Large intestine (tissue), 3 donors: ENCODE data around the gene ZBTB1. TPM values are rescaled to one million over a fixed set of nuclear protein-coding genes. Genes with fewer than 3 reads are reported as not detected.

ENCODE experiments used
- DNase-seq, 2 donors: peaks; one replicate each; pipeline versions ENCODE4 v3.0.0 to v3.0.0-alpha.2; 2013
- H3K27ac ChIP-seq: one replicate; pipeline ENCODE4 v1.5.1; 2013; ENCODE audit warnings: low read length
- H3K27me3 ChIP-seq: 2 replicates; pipeline ENCODE4 v1.6.1; 2013; ENCODE audit warnings: low read length; ENCODE audit not compliant: control insufficient read depth, insufficient read depth
- H3K36me3 ChIP-seq: 2 replicates; pipeline ENCODE4 v1.6.1; 2013; ENCODE audit warnings: low read length; ENCODE audit not compliant: control insufficient read depth, insufficient read depth
- H3K4me1 ChIP-seq: one replicate; pipeline ENCODE4 v1.6.1; 2013; ENCODE audit warnings: low read length; ENCODE audit not compliant: control insufficient read depth, insufficient read depth
- H3K4me3 ChIP-seq: one replicate; pipeline ENCODE4 v1.5.1; 2013; ENCODE audit warnings: low read length
- H3K9me3 ChIP-seq: one replicate; pipeline ENCODE4 v1.6.1; 2013; ENCODE audit warnings: mild to moderate bottlenecking, low read depth, low read length, moderate library complexity; ENCODE audit not compliant: control insufficient read depth
- WGBS: methylation state at CpG from one replicate; pipeline ENCODE4 v1.1.5; 2013; ENCODE audit warnings: low lambda C conversion rate; ENCODE audit not compliant: insufficient coverage; 5-methylcytosine and 5-hydroxymethylcytosine counted together
- polyA plus RNA-seq: library from polyadenylated mRNA; unstranded; fragments of 120-200 nt; gene quantifications from one replicate; pipeline ENCODE4 v1.2.1, GENCODE V29; 2013

The ZBTB1 gene
- polyA plus RNA-seq, 1 donor: 43.4 TPM

DNA sequence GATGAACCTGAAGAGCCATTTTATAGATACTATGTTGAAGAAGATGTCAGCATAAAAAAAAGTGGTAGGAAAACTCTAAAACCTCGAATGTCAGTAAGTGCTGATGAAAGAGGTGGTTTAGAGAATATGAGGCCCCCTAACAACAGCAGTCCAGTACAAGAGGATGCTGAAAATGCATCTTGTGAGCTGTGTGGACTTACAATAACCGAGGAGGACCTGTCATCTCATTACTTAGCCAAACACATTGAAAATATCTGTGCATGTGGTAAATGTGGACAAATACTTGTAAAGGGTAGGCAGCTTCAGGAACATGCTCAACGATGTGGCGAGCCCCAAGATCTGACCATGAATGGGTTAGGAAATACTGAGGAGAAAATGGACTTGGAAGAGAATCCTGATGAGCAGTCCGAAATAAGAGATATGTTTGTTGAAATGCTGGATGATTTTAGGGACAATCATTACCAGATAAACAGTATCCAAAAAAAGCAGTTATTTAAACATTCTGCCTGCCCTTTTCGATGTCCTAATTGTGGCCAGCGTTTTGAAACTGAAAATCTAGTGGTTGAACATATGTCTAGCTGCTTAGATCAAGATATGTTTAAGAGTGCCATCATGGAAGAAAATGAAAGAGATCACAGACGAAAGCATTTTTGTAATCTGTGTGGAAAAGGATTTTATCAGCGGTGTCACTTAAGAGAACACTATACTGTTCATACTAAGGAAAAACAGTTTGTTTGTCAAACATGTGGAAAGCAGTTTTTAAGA lies 18.2 kb downstream of the ZBTB1 start:
- Histone ChIP-seq H3K36me3 (peaks cover 19% of the 10 kb centered on the region), H3K4me1 (no peaks in the 10 kb centered on the region), H3K4me3 (no peak overlapping the region), H3K27me3 (no peaks in the 10 kb centered on the region), H3K9me3 (no peaks in the 10 kb centered on the region), H3K27ac (no peak overlapping the region)
- WGBS: 92% methylated on average over 2 of the region's 9 CpGs
- no peak for DNase-seq

DNA sequence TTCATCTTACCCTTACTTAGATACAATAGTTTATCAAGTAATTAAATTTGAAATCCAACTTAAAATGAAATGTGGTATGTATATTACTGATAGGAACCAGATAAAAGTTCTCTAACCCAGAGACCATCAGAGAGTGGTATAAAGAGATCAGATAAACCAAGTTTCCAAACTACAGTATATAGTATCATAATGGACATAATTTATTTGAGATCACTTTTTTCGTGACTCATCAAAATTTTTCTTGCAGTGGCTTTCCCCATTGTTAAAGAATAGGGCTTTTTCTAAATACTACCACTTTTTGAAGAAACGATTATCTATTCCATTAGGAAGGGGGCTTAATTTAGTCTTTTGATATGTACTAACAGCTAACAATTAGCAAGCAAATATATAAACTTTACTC lies 20.8 kb downstream of the ZBTB1 start:
- H3K4me1 ChIP-seq: no peaks in the 10 kb centered on the region
- no peaks in the 10 kb centered on the region for H3K27me3 ChIP-seq
- 82% methylated on average over 2 of the region's 2 CpGs for WGBS
- no peak overlapping the region for H3K27ac ChIP-seq
- H3K9me3 ChIP-seq: no peaks in the 10 kb centered on the region
- H3K36me3 ChIP-seq: peaks cover 19% of the 10 kb centered on the region
- H3K4me3 ChIP-seq: no peak overlapping the region
- no peak for DNase-seq

DNA sequence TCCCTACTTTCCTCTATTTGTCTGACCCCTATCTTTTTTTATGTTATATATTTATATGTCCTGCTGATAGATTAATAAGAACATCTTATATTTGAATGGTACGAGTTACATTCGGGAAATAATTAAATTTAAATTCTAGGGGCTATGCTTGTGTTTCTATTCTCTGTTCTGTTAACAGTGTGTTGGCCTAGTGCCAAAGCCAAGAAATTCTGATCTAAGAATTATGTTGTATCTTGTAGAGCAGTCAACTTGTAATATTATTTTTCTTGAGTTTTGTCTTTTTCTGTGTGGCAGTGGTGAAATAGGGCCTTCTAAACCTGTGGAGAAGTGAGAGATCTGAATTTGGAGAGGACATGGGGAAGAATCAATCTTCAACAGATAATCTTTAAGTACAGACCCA lies 27.0 kb downstream of the ZBTB1 start:
- Histone ChIP-seq H3K4me1 (no peaks in the 10 kb centered on the region), H3K27me3 (no peaks in the 10 kb centered on the region), H3K4me3 (no peak overlapping the region), H3K9me3 (no peaks in the 10 kb centered on the region), H3K27ac (no peak overlapping the region), H3K36me3 (no peaks in the 10 kb centered on the region)
- WGBS: no CpG with 5 or more reads among the region's 2 CpGs
- no peak for DNase-seq

DNA sequence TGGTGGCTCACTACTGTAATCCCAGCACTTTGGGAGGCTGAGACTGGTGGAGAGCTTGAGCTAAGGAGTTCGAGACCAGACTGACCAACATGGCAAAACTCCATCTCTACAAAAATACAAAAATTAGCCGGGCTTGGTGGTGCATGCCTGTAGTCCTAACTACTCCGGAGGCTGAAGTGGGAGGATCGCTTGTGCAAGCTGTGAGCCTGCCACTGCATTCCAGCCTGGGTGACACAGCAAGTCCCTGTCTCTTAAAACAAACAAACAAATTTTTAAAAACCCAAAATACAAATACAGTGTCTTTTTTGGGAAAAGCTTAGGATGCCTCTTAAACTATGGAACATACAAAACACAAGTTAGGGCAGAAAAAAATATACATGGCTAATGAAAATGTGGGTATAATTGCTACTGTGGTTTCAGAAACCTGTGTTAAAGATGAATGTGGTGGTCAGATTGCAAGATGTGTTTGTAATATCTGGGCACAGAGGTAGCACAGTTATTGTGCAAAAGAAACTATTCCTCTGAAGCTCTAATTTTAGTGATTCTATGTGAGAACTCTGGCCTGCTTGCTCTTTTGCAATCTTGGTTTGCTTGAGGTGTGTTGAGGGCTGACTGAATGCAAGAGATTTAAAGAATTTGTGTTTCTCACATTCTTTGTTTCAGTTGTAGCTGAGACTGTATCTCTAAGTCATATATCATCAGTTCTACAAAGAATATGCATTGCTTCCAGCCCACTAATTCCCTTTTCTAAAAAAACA lies 32.1 kb downstream of the ZBTB1 start:
- peaks cover 11% of the 10 kb centered on the region for H3K27me3 ChIP-seq
- no peak overlapping the region for H3K27ac ChIP-seq
- no peak for DNase-seq
- no CpG with 5 or more reads among the region's 4 CpGs for WGBS
- H3K4me3 ChIP-seq: no peak overlapping the region
- H3K4me1 ChIP-seq: peaks cover 10% of the 10 kb centered on the region
- H3K9me3 ChIP-seq: peaks cover 11% of the 10 kb centered on the region
- H3K36me3 ChIP-seq: no peaks in the 10 kb centered on the region

DNA sequence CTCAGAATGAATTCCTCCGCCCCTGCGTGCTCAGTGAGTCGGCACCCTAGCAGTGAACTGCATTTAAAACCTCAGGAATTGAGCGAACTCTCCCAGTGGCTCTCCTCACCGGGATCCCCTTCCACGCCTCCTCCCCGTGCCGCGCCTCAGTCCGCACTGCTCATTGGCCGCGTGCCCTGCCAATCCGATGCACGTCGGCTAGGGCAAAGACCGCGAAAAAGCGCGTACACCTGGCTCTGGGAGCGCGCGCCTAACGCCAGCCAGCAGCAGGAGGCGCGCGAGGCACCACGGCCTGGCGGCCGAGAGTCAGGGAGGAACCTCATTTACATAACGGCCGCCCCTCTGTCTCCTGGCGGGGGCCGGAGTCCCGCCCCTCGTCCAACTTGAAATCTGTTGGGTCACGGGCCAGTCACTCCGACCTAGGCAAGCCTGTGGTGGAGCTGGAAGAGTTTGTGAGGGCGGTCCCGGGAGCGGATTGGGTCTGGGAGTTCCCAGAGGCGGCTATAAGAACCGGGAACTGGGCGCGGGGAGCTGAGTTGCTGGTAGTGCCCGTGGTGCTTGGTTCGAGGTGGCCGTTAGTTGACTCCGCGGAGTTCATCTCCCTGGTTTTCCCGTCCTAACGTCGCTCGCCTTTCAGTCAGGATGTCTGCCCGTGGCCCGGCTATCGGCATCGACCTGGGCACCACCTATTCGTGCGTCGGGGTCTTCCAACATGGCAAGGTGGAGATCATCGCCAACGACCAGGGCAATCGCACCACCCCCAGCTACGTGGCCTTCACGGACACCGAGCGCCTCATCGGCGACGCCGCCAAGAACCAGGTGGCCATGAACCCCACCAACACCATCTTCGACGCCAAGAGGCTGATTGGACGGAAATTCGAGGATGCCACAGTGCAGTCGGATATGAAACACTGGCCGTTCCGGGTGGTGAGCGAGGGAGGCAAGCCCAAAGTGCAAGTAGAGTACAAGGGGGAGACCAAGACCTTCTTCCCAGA lies 35.9 kb downstream of the ZBTB1 start, which contains the start of gene HSPA2:
Gene HSPA2, plus strand, starts transcription at position 534 of the 995 bp plus-strand sequence. Its CDS starts 109 bp downstream, at position 643.
- no peaks in the 10 kb centered on the region for H3K36me3 ChIP-seq
- peaks cover 15% of the 10 kb centered on the region for H3K4me1 ChIP-seq
- DNase-seq: peak; percentile 99 to 100
- peak within 1 kb of the TSS; percentile 95 for H3K27ac ChIP-seq
- H3K4me3 ChIP-seq: peak within 1 kb of the TSS; percentile 63
- no CpG with 5 or more reads among the region's 79 CpGs for WGBS
- H3K9me3 ChIP-seq: peaks cover 13% of the 10 kb centered on the region
- H3K27me3 ChIP-seq: peaks cover 26% of the 10 kb centered on the region

DNA sequence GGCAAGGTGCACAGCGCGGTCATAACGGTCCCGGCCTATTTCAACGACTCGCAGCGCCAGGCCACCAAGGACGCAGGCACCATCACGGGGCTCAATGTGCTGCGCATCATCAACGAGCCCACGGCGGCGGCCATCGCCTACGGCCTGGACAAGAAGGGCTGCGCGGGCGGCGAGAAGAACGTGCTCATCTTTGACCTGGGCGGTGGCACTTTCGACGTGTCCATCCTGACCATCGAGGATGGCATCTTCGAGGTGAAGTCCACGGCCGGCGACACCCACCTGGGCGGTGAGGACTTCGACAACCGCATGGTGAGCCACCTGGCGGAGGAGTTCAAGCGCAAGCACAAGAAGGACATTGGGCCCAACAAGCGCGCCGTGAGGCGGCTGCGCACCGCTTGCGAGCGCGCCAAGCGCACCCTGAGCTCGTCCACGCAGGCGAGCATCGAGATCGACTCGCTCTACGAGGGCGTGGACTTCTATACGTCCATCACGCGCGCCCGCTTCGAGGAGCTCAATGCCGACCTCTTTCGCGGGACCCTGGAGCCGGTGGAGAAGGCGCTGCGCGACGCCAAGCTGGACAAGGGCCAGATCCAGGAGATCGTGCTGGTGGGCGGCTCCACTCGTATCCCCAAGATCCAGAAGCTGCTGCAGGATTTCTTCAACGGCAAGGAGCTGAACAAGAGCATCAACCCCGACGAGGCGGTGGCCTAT lies 36.8 kb downstream of the ZBTB1 start:
- H3K4me1 ChIP-seq: peaks cover 15% of the 10 kb centered on the region
- peaks cover 26% of the 10 kb centered on the region for H3K27me3 ChIP-seq
- peak; percentile 58 to 67 for DNase-seq
- H3K4me3 ChIP-seq: peak overlapping the region; percentile 63
- no CpG with 5 or more reads among the region's 73 CpGs for WGBS
- no peaks in the 10 kb centered on the region for H3K36me3 ChIP-seq
- H3K27ac ChIP-seq: no peak overlapping the region
- H3K9me3 ChIP-seq: peaks cover 13% of the 10 kb centered on the region

DNA sequence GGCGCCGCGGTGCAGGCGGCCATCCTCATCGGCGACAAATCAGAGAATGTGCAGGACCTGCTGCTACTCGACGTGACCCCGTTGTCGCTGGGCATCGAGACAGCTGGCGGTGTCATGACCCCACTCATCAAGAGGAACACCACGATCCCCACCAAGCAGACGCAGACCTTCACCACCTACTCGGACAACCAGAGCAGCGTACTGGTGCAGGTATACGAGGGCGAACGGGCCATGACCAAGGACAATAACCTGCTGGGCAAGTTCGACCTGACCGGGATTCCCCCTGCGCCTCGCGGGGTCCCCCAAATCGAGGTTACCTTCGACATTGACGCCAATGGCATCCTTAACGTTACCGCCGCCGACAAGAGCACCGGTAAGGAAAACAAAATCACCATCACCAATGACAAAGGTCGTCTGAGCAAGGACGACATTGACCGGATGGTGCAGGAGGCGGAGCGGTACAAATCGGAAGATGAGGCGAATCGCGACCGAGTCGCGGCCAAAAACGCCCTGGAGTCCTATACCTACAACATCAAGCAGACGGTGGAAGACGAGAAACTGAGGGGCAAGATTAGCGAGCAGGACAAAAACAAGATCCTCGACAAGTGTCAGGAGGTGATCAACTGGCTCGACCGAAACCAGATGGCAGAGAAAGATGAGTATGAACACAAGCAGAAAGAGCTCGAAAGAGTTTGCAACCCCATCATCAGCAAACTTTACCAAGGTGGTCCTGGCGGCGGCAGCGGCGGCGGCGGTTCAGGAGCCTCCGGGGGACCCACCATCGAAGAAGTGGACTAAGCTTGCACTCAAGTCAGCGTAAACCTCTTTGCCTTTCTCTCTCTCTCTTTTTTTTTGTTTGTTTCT lies 37.6 kb downstream of the ZBTB1 start:
- Histone ChIP-seq H3K4me1 (peaks cover 15% of the 10 kb centered on the region), H3K9me3 (peaks cover 13% of the 10 kb centered on the region), H3K4me3 (peak overlapping the region; percentile 63), H3K27me3 (peaks cover 26% of the 10 kb centered on the region), H3K27ac (no peak overlapping the region), H3K36me3 (no peaks in the 10 kb centered on the region)
- peak in 1 of 2 donors; percentile 36 for DNase-seq
- no CpG with 5 or more reads among the region's 61 CpGs for WGBS

DNA sequence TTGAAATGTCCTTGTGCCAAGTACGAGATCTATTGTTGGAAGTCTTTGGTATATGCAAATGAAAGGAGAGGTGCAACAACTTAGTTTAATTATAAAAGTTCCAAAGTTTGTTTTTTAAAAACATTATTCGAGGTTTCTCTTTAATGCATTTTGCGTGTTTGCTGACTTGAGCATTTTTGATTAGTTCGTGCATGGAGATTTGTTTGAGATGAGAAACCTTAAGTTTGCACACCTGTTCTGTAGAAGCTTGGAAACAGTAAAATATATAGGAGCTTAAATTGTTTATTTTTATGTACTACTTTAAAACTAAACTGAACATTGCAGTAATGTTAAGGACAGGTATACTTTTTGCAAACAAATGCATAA lies 38.2 kb downstream of the ZBTB1 start:
- Histone ChIP-seq H3K4me1 (peaks cover 15% of the 10 kb centered on the region), H3K9me3 (peaks cover 13% of the 10 kb centered on the region), H3K27ac (no peak overlapping the region), H3K4me3 (peak overlapping the region; percentile 63), H3K27me3 (peaks cover 26% of the 10 kb centered on the region), H3K36me3 (no peaks in the 10 kb centered on the region)
- no peak for DNase-seq
- 10% methylated on average over 2 of the region's 4 CpGs for WGBS
